ENCODE results near the gene NSL1. TPM values are rescaled to one million over a fixed set of nuclear protein-coding genes. Genes with fewer than 3 reads are reported as not detected.
"Not testable (repeated sequence)": the region's sequence is repeated elsewhere in the genome, so short reads cannot be mapped to it uniquely, and the experiment has no call there.

Gene NSL1
- total RNA-seq (10 to 100 TPM; 18.6 to 20.3 TPM), total RNA-seq (30.5 to 57.7 reads per million in 2 donors)

GRCh38 chr1:212791676-212792395, at the start of gene NSL1, which contains the start of gene TATDN3:
TSS of gene NSL1 (minus strand) at chr1:212791777. CDS start at chr1:212791763, 14 bp downstream.
TSS of gene TATDN3 (plus strand) at chr1:212791894. CDS start at chr1:212791922, 28 bp downstream.
- H3K27ac Mint-ChIP-seq, result peak within 1 kb of the TSS; percentile 99
- peak within 1 kb of the TSS; percentile 97 for H3K4me3 Mint-ChIP-seq
- DNase-seq, result peak; percentile 83 to 98 (median 89)
- peak; percentile 91 for ATAC-seq
- H3K9me3 ChIP-seq (ENCODE audit: control insufficient read depth, low read length, poor library complexity, severe bottlenecking), result no peaks in the 10 kb centered on the region
- no peaks in the 10 kb centered on the region for H3K36me3 Mint-ChIP-seq (ENCODE audit: low read depth)
- H3K27me3 Mint-ChIP-seq, result no peaks in the 10 kb centered on the region
- H3K4me1 Mint-ChIP-seq, result peaks cover 25% of the 10 kb centered on the region

GRCh38 chr1:212838145-212838544, 46.6 kb upstream of the NSL1 start:
- Mint-ChIP-seq H3K4me1 (peaks cover 2% of the 10 kb centered on the region), H3K27ac (no peak overlapping the region), H3K4me3 (no peak overlapping the region), H3K27me3 (no peaks in the 10 kb centered on the region), H3K36me3 (ENCODE audit: low read depth) (no peaks in the 10 kb centered on the region)
- DNase-seq, result no peak
- no peak for ATAC-seq
- H3K9me3 ChIP-seq (ENCODE audit: control insufficient read depth, low read length, poor library complexity, severe bottlenecking), result no peaks in the 10 kb centered on the region

- not testable (repeated sequence) for H3K4me1 Mint-ChIP-seq; H3K27me3 Mint-ChIP-seq; H3K36me3 Mint-ChIP-seq (ENCODE audit: low read depth); DNase-seq; H3K4me3 Mint-ChIP-seq; H3K9me3 ChIP-seq (ENCODE audit: control insufficient read depth, low read length, poor library complexity, severe bottlenecking); ATAC-seq
- peak overlapping the region; percentile 45 for H3K27ac Mint-ChIP-seq
These were observed 41.9 kb upstream of the NSL1 start for GRCh38 chr1:212833211-212834207.

GRCh38 chr1:212828395-212828794, 36.8 kb upstream of the NSL1 start:
- Mint-ChIP-seq H3K27ac (no peak overlapping the region), H3K36me3 (ENCODE audit: low read depth) (no peaks in the 10 kb centered on the region), H3K4me1 (no peaks in the 10 kb centered on the region), H3K27me3 (no peaks in the 10 kb centered on the region), H3K4me3 (no peak overlapping the region)
- DNase-seq, result no peak
- H3K9me3 ChIP-seq (ENCODE audit: control insufficient read depth, low read length, poor library complexity, severe bottlenecking), result peaks cover 6% of the 10 kb centered on the region
- no peak for ATAC-seq

- peaks cover 6% of the 10 kb centered on the region for H3K9me3 ChIP-seq (ENCODE audit: control insufficient read depth, low read length, poor library complexity, severe bottlenecking)
- DNase-seq (no peak), ATAC-seq (no peak)
- no peaks in the 10 kb centered on the region for H3K36me3 Mint-ChIP-seq (ENCODE audit: low read depth)
- no peaks in the 10 kb centered on the region for H3K4me1 Mint-ChIP-seq
- no peak overlapping the region for H3K27ac Mint-ChIP-seq
- H3K27me3 Mint-ChIP-seq, result no peaks in the 10 kb centered on the region
- H3K4me3 Mint-ChIP-seq, result no peak overlapping the region
These were observed 36.3 kb upstream of the NSL1 start for GRCh38 chr1:212827831-212828278.

GRCh38 chr1:212827171-212827776, 35.7 kb upstream of the NSL1 start:
- H3K4me1 Mint-ChIP-seq, result no peaks in the 10 kb centered on the region
- H3K4me3 Mint-ChIP-seq, result no peak overlapping the region
- H3K27ac Mint-ChIP-seq, result no peak overlapping the region
- no peak for DNase-seq
- H3K36me3 Mint-ChIP-seq (ENCODE audit: low read depth), result no peaks in the 10 kb centered on the region
- no peak for ATAC-seq
- H3K27me3 Mint-ChIP-seq, result no peaks in the 10 kb centered on the region
- H3K9me3 ChIP-seq (ENCODE audit: control insufficient read depth, low read length, poor library complexity, severe bottlenecking), result peaks cover 6% of the 10 kb centered on the region

- peaks cover 6% of the 10 kb centered on the region for H3K9me3 ChIP-seq (ENCODE audit: control insufficient read depth, low read length, poor library complexity, severe bottlenecking)
- H3K4me3 Mint-ChIP-seq, result no peak overlapping the region
- DNase-seq (no peak), ATAC-seq (no peak)
- no peak overlapping the region for H3K27ac Mint-ChIP-seq
- no peaks in the 10 kb centered on the region for H3K27me3 Mint-ChIP-seq
- no peaks in the 10 kb centered on the region for H3K4me1 Mint-ChIP-seq
- H3K36me3 Mint-ChIP-seq (ENCODE audit: low read depth), result no peaks in the 10 kb centered on the region
These were observed 34.3 kb upstream of the NSL1 start for GRCh38 chr1:212825798-212826452.

- DNase-seq, result no peak
- H3K27ac Mint-ChIP-seq, result no peak overlapping the region
- no peaks in the 10 kb centered on the region for H3K27me3 Mint-ChIP-seq
- peaks cover 3% of the 10 kb centered on the region for H3K4me1 Mint-ChIP-seq
- no peak overlapping the region for H3K4me3 Mint-ChIP-seq
- ATAC-seq, result no peak
- H3K36me3 Mint-ChIP-seq (ENCODE audit: low read depth), result peaks cover 2% of the 10 kb centered on the region
- H3K9me3 ChIP-seq (ENCODE audit: control insufficient read depth, low read length, poor library complexity, severe bottlenecking), result peaks cover 6% of the 10 kb centered on the region
These were observed 32.6 kb upstream of the NSL1 start for GRCh38 chr1:212824201-212824600.

- Mint-ChIP-seq H3K4me3 (no peak overlapping the region), H3K27me3 (no peaks in the 10 kb centered on the region), H3K27ac (no peak overlapping the region), H3K4me1 (peaks cover 3% of the 10 kb centered on the region), H3K36me3 (ENCODE audit: low read depth) (peaks cover 2% of the 10 kb centered on the region)
- DNase-seq (no peak), ATAC-seq (no peak)
- H3K9me3 ChIP-seq (ENCODE audit: control insufficient read depth, low read length, poor library complexity, severe bottlenecking), result peaks cover 6% of the 10 kb centered on the region
These were observed 31.4 kb upstream of the NSL1 start for GRCh38 chr1:212822956-212823355.

- Mint-ChIP-seq H3K27me3 (no peaks in the 10 kb centered on the region), H3K27ac (no peak overlapping the region), H3K36me3 (ENCODE audit: low read depth) (peaks cover 5% of the 10 kb centered on the region), H3K4me1 (peaks cover 7% of the 10 kb centered on the region), H3K4me3 (no peak overlapping the region)
- peaks cover 6% of the 10 kb centered on the region for H3K9me3 ChIP-seq (ENCODE audit: control insufficient read depth, low read length, poor library complexity, severe bottlenecking)
- ATAC-seq (no peak), DNase-seq (no peak)
These were observed 29.4 kb upstream of the NSL1 start for GRCh38 chr1:212820969-212821368.

GRCh38 chr1:212819726-212820125, 28.1 kb upstream of the NSL1 start:
- DNase-seq (no peak), ATAC-seq (no peak)
- no peaks in the 10 kb centered on the region for H3K9me3 ChIP-seq (ENCODE audit: control insufficient read depth, low read length, poor library complexity, severe bottlenecking)
- Mint-ChIP-seq H3K27ac (peak overlapping the region; percentile 71), H3K4me1 (peaks cover 7% of the 10 kb centered on the region), H3K4me3 (no peak overlapping the region), H3K36me3 (ENCODE audit: low read depth) (peaks cover 5% of the 10 kb centered on the region), H3K27me3 (no peaks in the 10 kb centered on the region)

GRCh38 chr1:212816567-212817278, 25.1 kb upstream of the NSL1 start:
- Mint-ChIP-seq H3K4me3 (no peak overlapping the region), H3K27ac (peak overlapping the region; percentile 61), H3K27me3 (no peaks in the 10 kb centered on the region), H3K36me3 (ENCODE audit: low read depth) (peaks cover 5% of the 10 kb centered on the region), H3K4me1 (peaks cover 7% of the 10 kb centered on the region)
- no peaks in the 10 kb centered on the region for H3K9me3 ChIP-seq (ENCODE audit: control insufficient read depth, low read length, poor library complexity, severe bottlenecking)
- no peak for DNase-seq
- ATAC-seq, result no peak

Measured in T-helper 17 cell (primary cell).